GM18909 (cell line): Measurements from ENCODE around the gene CYP39A1.
"Not testable (repeated sequence)": the region's sequence is repeated elsewhere in the genome, so short reads cannot be mapped to it uniquely, and the experiment has no call there.

Experiments
- ATAC-seq: cut with Tn5 transposase; IDR thresholded peaks from one replicate; pipeline ENCODE4 v1.9.1; 2021; ENCODE audit warnings: mild to moderate bottlenecking; ENCODE audit not compliant: unreplicated experiment, poor library complexity

CYP39A1 gene

DNA sequence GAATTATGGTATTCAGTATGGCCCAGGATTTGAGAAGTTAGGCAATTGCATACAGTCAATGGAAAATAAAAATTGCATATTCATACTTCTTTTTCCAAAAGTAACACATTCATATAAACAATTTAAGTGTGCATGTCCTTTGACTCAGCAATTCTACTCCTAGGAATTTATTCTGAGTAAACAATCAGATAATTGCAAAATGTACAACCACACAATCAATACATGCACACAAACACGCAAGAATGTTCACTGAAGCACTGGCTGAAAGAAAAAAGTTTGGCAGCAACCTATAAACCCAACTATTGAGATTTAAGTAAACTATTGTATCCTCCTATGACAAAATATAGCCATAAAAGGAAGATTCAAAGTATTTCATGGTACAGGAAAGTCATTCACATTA is 1.6 kb downstream of the CYP39A1 start:
- no peak for ATAC-seq

DNA sequence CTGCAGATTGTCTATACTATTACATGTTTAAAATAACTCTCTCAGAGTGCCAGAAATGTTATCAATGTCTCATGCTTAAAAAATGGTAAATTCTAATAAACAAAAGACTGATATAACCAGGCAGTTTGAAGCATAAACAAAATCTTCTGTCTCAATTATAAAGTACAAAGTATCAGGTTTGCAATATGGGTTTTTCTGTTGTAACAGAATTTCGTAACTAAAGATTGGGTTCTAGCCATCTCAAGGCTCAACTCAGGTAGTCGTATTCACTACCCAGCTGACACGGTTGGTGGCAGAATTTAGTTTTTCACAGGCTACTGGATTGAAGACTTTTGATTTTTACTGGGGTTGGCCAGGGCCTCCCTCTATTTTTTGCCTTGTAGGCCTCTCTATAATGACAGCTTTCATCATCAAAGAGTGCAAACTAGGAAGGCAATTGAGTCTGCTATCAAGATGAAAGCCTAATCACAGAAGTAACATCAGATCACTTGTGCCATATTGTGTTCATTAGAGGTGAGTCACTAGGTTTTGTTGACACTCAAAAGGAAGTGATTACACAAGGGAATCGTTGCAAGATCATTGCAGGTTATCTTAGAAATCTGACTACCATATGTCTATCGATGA is 3.6 kb downstream of the CYP39A1 start:
- ATAC-seq, result no peak

DNA sequence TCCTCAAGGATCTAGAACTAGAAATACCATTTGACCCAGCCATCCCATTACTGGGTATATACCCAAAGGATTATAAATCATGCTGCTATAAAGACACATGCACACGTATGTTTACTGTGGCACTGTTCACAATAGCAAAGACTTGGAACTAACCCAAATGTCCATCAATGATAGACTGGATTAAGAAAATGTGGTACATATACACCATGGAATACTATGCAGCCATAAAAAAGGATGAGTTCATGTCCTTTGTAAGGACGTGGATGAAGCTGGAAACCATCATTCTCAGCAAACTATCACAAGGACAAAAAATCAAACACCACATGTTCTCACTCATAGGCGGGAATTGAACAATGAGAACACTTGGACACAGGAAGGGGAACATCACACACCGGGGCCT is 4.5 kb downstream of the CYP39A1 start:
- ATAC-seq, result not testable (repeated sequence)

DNA sequence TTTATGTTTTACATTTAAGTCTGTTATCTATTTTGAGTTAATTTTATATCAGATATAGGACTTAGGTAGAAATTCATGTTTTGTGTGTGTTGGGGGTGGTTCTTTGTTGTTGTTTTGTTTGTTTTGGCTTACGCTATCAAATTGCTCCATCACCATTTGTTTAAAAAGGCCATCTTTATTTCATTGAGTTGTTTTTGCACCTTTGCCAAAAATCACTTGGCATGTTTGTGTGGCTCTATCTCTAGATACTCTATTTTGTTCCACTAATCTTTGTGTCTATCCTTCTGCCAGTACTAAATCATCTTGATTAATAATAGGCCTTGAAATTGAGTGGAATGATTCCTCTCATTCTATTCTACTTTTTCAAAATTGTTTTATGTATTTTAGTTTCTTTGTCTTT is 7.4 kb downstream of the CYP39A1 start:
- no peak for ATAC-seq

DNA sequence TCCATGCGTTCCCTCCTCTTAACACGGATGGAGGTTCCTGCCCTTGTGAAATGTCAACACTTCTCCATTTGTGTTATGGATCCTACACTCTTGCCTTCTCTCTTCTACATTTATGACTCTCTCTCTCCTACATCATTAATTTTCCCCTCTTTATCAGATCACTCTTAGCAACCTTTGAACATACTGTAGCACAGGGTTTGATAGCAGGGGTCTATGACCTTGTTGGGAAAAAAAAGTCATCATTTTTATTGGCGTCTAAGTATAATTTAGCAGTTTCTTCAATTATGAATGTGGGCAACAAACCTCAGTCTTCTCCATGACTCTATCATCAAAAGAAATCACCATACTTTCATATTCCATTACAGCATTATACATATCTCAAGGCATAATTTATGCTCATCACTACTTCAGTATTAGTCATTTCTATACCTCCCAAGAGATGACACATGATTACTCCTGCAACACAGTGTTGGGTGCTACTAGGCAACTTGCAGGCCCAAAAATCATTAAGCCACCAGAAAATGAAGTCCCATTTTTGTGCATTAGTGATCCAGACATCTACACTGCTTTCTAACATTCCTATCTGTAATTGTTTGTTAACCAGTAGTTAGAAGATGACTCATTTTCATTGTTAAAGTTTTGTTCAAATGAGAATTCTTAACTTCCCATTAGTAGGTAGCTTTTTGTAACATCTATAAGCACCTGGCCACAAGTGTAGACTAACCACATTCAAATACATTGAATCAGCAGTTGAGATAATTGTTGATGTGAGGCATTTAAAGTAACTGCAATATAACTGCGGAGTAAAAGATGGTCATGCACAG is 9.5 kb downstream of the CYP39A1 start:
- ATAC-seq, result no peak

DNA sequence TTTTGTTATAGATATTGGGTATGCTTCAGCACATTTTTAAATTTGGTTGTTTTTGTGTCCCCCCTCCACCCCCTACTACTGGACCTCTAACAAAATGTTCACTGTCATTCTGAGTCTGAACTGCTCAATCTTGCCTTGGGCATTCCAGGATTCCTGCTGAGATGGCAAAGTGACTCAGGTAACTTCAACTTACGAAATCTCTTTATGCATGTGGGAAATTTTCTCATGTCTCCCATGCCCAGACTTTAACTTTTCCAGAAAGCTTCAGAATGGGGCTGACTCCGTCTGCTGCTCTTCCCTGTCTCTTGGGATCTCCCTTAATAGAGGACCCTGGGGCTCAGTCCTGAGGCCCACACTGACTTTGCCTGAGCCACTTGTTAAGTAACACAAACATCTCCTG is 14.0 kb downstream of the CYP39A1 start:
- ATAC-seq, result no peak

DNA sequence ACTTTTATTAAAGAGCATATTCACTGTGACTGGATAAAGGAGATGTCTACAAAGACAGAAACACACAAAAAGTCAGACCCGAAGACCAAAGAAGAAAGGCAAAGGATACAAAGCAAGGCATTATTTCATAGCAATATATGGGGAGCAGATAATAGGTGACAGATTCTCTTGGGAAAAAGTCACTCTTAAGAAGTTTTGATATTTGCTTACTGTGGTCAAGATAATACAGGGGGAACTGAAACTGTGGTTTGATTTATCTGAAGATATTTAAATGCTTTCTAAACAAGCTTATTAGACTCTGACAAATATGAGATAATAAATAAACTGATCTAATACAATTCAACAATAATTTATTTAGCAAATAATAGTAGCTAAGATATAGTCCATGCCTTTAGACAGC is 14.7 kb downstream of the CYP39A1 start:
- ATAC-seq, result no peak

DNA sequence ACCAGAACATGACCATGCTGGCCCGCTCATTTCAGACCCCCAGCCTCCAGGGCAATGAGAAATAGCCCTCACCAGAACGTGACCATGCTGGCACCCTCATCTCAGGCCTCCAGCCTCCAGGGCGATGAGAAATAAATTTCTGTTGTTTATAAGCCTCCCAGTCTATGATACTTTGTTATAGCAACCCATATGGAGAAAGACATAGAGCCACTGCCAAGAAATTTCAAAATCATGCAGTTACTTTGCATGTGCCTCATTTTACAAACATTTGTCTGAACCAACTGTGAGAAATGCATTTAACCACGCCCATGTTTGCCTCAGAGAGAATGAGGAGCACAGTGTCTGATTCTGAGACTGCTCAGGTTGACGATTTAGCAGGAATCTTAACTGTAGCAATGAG is 15.5 kb downstream of the CYP39A1 start:
- no peak for ATAC-seq

DNA sequence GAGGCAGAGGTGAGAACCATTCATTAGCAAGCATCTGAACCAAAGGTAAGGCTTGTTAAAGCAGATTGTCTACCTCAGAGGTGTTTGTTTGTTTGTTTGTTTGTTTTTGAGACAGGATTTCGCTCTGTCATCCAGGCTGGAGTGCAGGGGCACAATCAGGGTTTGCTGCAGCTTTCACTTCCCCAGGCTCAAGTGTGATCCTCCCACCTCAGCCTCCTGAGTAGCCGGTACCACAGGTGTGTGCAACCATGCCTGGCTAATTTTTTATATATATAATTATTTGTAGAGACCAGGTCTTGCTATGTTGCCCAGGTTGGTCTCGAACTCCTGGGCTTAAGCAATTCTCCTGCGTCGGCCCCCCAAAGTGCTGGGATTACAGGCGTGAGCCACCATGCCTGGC is 17.2 kb downstream of the CYP39A1 start:
- ATAC-seq, result no peak

DNA sequence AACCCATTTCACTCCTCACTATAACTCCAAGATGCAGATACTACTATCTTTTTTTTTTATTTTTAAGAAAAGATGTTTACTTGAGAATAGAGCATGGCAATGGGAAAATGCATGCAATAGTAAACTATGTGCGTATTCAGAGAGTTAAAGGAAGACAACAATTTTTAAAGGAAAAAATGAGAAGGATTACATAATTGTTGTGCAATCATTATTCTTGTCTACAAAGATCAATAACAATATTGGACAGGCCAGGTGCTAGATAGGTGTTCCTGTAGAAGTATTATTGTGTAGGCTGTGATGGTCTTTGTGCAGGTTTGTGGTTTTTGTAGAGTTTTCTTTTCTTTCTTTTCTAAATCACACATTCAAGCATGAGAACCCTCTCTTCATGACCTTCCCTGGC is 20.6 kb downstream of the CYP39A1 start:
- ATAC-seq, result no peak

DNA sequence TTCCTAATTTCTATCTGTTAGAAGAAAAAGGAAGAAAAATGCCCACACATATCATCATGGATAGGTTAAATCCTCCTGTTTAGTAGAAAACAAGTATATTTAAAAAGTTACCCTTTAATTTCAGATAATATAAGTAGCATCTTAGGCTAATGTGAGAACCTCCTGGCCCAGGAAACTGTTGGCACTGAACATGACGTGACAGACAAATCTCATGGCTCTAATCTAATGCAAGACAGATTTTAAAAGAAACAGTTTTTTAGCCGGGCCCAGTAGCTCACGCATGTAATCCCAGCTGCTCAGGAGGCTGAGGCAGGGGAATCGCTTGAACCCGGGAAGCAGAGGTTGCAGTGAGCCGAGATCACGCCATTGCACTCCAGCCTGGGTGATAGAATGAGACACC is 22.9 kb downstream of the CYP39A1 start:
- ATAC-seq, result no peak

DNA sequence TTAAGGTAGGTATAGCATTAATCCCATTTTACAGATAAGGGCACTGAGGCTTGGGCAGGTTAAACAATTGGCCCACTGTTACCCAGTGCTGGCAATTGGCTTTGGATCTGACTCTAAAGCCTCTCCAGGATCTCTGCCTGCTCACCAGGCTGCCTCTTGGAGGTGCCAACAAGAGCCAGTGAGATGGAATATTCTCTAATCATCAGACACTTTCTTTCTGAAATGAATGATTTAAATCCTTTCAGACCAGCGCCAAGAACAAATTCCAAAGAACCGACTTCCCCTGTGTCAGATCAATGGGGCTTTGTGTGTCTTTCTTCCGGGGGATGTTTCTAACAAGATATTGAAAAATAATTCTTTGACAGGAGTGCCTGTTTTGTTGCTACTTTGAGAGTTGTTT is 23.6 kb downstream of the CYP39A1 start:
- no peak for ATAC-seq

DNA sequence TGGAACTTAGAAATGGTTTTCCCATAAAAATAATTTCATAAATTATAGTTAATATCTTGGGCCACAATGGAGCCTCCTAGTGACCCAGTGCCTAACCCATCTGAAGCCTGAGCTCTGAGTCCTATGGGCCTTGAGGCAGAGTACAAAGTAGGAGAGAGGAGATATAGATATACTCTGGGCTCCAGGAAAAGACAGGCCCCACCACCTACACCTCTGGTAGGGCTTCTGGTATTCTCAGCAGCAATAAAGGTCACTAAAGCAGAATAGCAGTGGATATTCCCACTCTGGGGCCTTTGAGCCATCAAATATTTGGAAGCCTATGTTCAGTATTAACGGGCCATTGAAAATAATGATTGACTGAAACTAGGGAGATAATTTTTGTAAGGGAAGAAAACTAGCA is 24.1 kb downstream of the CYP39A1 start:
- ATAC-seq, result no peak

DNA sequence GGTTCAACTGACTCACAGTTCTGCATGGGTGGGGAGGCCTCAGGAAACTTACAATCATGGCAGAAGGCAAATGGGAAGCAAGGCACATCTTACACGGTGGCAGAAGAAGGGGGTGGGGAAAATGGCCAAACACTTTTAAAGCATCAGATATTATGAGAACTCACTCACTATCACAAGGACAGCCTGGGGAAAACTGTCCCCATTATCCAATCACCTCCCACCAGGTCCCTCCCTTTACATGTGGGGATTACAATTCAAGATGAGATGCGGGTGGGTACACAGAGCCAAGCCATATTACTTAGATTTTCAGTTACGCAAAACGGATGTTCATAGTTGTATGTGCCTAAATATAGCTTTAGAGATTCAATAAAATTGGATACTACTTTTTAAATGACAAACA is 25.6 kb downstream of the CYP39A1 start:
- ATAC-seq, result no peak

DNA sequence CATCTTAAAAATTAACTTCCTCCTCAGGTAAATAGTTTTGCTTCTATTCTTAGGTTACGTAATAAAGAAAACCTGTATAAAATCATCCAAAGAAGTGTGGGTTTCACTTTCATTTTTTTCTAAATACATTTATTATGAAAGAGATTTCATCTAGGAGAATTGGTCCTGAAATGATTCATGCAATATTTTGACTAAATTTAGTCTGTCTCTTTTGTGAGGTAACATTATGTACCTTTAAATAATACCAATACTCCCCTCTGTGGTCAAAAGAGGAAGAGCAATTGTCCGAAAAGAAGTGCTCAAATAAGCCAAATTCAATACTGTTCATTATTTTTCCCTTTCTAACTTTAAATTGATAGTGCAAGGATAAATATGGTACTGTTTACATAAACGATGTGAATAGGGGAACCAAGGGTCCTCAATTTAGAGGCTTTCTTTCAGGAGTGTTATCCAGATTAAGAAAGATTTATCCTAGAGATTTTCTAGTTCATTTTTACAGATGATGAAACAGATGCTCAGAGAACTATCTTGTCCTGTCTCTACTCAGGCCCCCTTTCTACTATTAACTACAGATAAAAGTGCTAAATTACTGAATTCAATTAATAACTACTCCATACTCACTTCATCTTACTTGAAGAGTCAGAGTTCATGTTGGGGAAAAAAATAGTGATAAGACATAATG is 26.2 kb downstream of the CYP39A1 start:
- ATAC-seq, result peak; percentile 58

DNA sequence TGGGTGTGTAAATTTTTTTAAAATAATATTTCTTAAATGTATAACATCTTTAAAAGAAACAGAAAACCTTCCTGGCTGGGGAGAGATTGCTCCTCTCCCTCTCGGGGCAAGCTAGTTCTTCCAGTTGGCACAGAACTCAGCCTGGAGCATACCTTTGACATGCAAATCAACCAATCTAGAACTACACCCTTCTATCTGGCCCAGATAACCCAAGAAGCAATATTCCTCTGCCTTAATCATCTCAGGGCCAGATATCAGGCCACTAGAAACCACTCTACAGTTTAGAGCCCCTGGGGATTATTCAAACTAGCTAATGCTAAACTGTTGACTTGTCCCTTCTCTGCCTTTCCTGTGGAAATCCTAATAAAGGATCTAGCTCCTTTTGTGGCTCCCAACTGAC is 33.9 kb downstream of the CYP39A1 start:
- ATAC-seq, result no peak

DNA sequence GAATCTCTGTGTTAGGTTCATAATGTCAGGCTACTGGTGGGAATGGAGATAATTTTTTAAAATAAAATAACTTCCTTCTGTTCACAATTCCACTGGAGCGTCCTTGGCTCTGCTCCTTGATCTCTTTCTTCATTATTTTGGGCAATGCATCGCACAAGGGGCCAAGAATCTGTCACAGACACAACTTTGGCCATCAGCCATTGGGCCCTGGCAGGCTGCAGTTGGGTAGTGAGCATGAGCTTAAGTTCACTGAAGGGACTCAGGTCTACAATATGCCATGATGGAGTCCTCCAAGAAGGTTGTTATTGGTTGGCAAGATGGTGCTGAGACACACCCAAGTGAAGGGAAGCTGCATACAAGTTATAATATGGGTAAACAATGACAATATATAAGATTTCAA is 40.0 kb downstream of the CYP39A1 start:
- no peak for ATAC-seq

DNA sequence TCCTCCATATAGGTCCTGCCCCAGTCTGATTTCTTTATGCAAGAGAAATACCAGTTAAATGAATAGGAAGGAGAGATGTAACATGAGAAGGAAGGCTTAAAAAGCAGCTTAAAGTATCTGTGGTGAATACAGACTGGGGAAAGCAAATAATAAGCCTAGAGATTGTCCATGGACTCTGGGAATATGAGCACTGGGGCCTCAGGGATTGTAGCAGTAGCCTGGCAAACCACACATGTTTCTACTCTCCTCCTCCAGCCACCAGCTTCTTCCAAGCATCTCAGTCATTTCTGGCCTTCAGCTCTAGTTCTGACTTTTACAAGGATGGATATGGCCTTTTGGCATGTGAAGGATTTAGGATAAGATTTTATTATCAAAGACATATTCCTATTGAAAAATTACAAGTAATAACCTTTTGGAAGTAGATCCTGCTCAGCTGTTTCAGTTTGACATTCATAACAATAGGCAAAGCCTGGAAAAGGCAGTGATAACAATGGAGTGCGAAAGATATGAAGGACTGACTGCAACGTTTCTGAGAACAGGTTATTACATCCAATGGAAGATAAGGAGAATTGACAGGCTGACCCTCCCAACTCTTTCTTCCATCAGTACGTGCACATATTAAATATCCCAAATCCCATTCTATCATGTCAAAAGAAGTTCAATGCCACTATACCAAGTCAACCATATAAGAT is 41.6 kb downstream of the CYP39A1 start:
- ATAC-seq, result no peak

DNA sequence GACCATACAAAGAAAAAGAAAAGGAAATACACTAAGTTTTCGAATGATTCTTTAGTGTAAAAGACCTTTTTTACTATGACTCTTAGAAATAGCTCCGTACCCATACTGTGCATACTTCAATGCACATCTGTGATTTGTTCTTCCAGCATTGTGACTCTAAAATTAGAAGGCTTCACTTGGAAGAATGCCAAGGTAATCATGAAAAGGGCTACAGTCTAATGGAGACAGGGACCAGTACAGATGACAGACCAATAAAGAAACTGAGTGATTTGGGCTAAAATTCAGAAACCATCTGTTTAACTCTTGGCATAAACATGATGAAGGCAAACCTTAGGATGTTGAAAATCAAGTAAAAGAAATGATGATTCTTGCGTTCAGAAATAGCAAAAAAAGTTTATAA is 46.3 kb downstream of the CYP39A1 start:
- ATAC-seq, result no peak

DNA sequence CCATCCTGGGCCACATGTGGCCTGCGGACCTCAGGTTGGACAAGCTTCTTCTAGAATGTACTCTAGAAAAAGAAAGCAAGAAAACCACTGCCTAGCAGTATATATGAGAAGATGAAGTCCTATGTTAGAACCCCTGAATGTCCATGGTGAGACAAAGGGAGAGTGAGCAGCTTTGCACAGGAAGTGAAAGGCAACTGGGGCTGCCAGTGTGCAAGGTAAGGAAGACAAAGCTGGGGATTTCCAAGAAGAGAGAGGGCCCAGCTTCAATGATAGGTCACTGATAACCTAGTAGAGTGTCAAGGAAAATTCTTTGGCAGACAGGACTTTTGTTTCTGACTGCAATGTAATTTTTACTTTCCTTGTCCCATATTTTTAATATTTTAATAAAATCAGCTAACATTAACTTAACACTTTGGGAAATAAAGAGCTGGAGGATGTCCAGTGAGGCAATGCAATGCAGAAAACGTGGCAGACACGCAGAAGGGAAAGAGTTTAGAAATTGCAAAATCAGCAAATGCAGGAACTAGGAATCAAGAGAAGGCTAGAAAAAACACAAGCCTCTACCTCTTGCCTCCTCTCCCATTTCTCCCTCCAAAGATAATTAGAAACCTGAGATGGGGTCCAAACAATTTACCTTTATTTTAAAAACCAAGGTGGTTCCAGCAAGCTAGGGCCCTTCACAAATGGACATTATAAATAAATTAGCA is 47.4 kb downstream of the CYP39A1 start:
- ATAC-seq, result peak; percentile 72
